VCaP (cell line): Measurements from ENCODE around the gene RBM22.
A peak's percentile ranks its signal among the peaks of the same experiment; 100 is the strongest.
"Not testable (repeated sequence)": the region's sequence is repeated elsewhere in the genome, so short reads cannot be mapped to it uniquely, and the experiment has no call there.

Experiments used
- H3K27ac ChIP-seq: fragments of 450-650 bp; 2 replicates; pipeline ENCODE4 v1.5.1; 2017
- TF ChIP-seq, protein P1 (sequence below): fragments of 450-650 bp; conservative IDR thresholded peaks from 2 replicates; pipeline ENCODE4 v1.5.1; 2017; ENCODE audit warnings: mild to moderate bottlenecking, moderate library complexity

Gene RBM22

DNA sequence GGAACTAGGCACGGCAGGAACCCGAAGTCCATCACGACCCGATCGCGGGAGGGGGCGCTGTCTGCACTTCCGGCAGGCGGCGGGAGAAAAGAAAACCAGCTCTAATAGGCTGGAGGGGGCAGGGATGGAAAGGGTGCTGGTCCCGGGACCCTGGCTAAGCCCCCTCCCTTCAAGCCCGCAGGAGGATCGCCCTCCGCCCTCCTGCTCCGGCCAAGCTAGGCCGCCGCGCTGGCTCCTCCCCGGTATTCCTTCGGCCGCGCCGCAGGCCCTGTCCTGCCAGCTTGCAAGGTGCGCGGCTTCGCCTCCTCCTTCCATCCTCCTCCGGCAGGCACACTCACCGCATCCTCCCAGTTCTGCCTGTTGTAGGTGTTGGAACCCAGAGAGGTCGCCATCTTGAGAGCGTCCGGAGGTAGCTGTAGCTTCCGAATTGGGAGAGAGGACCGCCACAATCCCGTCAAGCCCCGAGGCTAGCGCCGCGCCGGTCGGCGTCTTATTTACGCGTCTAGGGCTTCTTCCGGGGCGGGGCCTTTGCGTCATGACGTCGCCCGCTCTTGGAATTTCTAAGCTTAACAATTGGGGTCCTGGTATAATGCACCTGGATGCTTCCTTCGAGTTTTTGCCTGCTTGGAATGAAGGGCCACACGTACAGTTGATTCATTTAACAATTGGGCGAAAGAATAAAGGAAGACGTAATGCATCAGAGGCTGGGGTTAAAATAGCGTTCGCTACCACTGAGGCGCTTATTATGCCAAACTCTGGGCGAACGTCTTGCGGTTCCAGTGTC is at the start of gene RBM22:
TSS of gene RBM22 (minus strand) at position 469 of the 784 bp plus-strand sequence. CDS start at position 392, 77 bp downstream.
- TF ChIP-seq, protein P1, sequence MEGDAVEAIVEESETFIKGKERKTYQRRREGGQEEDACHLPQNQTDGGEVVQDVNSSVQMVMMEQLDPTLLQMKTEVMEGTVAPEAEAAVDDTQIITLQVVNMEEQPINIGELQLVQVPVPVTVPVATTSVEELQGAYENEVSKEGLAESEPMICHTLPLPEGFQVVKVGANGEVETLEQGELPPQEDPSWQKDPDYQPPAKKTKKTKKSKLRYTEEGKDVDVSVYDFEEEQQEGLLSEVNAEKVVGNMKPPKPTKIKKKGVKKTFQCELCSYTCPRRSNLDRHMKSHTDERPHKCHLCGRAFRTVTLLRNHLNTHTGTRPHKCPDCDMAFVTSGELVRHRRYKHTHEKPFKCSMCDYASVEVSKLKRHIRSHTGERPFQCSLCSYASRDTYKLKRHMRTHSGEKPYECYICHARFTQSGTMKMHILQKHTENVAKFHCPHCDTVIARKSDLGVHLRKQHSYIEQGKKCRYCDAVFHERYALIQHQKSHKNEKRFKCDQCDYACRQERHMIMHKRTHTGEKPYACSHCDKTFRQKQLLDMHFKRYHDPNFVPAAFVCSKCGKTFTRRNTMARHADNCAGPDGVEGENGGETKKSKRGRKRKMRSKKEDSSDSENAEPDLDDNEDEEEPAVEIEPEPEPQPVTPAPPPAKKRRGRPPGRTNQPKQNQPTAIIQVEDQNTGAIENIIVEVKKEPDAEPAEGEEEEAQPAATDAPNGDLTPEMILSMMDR: peak; percentile 63
- peak within 1 kb of the TSS; percentile 95 for H3K27ac ChIP-seq

DNA sequence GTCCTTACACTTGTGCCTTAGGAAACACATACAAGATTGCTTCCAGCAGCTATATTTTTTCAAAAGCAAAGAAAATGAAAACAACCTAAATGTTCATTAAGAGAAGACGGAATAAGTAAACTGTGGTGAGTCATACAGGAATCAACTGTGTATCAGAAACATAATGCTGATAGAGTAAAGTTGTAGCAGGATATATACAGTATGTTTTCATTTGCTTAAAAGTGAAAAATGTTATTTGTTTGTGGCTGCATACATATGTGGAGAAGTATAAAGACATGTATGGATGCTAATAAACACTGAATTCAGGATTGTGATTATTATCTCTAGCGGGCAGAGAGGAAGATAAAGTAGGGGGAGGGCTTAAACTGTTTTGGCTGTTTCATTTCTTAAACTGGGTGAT is 49.6 kb upstream of the RBM22 start:
- TF ChIP-seq, protein P1: no peak
- no peak overlapping the region for H3K27ac ChIP-seq

DNA sequence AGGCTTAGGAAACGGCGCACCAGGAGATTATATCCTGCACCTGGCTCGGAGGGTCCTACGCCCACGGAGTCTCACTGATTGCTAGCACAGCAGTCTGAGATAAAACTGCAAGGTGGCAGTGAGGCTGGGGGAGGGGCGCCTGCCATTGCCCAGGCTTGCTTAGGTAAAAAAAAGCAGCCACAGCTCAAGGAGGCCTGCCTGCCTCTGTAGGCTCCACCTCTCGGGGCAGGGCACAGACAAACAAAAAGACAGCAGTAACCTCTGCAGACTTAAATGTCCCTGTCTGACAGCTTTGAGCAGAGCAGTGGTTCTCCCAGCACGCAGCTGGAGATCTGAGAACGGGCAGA is 42.3 kb upstream of the RBM22 start:
- H3K27ac ChIP-seq: not testable (repeated sequence)

DNA sequence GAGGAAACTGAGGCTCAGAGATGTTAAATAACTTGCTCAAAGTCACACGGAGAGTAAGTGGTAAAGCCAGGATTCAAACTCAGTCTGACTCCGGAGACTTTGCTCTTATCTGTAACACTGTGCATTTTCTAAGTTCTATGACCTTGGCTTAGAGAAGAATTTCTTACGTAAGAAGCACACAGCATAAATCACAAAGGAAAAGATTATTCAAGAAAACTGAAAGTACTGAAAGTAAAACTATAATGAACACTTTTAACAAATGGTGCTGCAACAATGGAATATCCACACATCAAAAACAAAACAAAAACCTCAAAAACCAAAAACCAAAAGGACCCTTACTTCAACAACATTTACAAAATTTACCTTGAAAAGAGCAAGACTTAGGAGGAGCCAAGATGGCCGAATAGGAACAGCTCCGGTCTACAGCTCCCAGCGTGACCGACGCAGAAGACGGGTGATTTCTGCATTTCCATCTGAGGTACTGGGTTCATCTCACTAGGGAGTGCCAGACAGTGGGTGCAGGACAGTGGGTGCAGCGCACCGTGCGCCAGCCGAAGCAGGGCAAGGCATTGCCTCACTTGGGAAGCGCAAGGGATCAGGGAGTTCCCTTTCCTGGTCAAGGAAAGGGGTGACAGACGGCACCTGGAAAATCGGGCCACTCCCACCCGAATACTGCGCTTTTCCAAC is 41.7 kb upstream of the RBM22 start:
- not testable (repeated sequence) for H3K27ac ChIP-seq

DNA sequence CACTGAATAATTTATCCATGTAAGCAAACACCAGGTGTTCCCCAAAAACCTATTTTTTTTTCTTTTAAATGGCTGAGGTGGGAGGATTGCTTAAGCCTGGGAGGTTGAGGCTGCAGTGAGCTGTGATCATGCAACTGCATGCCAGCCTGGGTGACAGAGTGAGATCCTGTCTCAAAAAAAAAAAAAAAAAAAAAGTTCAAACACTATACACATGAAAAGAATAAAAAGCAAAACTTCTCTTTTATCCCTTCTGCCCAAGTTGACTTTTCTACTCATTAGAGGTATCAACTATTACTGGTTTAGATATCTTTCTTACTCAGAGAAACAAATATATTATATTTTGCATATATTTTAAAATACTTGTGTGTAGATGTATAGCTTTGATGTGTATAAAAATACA is 40.1 kb upstream of the RBM22 start:
- TF ChIP-seq, protein P1: no peak

DNA sequence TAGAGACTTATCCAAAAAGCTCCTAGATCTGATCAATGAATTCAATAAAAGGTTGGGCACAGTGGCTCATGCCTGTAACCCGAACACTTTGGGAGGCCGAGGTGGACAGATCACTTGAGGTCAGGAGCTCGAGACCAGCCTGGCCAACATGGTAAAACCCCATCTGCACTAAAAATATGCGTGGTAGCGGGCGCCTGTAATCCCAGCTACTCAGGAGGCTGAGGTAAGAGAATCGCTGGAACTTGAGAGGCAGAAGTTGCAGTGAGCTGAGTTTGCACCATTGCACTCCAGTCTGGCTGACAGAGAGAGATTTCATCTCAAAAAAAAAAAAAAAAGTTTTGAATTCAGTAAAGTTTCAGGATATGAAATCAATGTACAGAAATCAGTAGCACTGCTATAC is 38.0 kb upstream of the RBM22 start:
- H3K27ac ChIP-seq: no peak overlapping the region

More for the DNA sequence above, 40.1 kb upstream of the RBM22 start:
- H3K27ac ChIP-seq: no peak overlapping the region

DNA sequence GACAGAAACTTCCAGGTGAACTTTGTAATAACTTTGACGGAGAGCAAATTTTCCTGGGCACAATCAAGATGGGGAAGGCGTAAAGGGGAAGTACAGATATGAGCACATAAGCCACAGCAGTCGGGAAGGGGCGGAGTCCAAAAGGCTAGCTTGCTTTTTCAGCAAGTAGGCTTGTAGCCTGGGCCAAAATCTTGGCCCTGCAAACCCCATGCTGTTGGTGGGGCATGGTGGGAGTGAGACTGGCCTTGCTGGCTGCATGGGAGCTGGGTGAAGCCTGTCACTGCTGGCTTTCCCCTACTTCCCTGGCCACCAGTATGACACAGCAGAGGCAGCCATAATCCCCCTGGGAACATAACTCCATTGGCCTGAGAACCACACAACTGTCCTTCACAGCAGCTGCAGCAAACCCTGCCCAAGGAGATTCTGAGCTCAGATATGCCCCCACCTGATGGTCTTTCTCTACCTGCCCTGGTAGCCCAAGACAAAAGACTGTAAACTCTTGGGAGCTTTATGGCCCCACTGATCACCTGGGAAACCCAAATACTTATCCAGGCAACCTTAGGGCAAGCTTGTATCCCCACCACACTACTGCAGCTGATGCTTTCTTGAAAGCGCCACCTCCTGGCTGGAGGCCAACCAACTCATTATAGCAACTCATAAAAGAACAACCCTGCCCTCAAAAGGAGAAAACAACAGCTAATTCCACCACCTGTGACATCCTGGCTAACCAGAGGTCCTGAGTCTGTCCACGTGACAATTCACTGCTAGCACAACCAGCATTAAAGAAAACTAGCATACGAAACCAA is 33.9 kb upstream of the RBM22 start:
- no peak overlapping the region for H3K27ac ChIP-seq
- TF ChIP-seq, protein P1: no peak

More for the DNA sequence above, 38.0 kb upstream of the RBM22 start:
- TF ChIP-seq, protein P1: no peak

DNA sequence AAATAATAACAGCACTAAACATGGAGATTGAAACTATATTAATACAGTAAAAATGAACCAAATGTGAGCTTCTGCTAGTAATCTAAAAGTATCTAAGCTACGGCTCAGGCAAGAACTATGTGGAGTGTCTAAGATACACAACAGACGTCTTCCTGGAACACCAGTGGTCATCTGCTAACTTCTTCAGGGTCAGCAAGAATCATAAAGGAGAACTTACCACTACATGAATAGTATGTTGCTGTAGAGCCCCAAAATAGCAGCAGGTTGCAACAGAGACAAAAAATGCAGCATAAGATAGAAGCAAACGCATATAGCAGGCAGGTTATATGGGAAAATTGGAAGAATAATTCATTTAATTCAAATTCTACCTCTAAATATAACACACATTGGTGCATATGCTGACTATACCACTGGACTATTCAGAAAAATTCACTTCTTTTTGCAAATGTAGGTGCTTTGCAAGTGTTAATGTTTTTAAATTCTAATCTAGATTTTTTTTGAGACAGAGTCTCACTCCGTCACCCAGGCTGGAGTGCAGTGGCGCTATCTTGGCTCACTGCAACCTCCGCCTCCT is 30.9 kb upstream of the RBM22 start:
- TF ChIP-seq, protein P1: no peak
- H3K27ac ChIP-seq: no peak overlapping the region
